CD4-positive, alpha-beta T cell (primary cell): Measurements from ENCODE around the gene RNF157. TPM values are rescaled to one million over a fixed set of nuclear protein-coding genes. Genes with fewer than 3 reads are reported as not detected.

Experiments
- ATAC-seq: fragments of 200-7000 bp; cut with Tn5 transposase; one replicate; pipeline ENCODE4 v1.10.0; 2022; ENCODE audit warnings: mild to moderate bottlenecking; ENCODE audit not compliant: poor library complexity
- CTCF ChIA-PET: fragments of 350-600 bp; sonication (Branson Sonifier 250); formaldehyde crosslinking; loops from one replicate; lab custom pipeline; 2021; ENCODE audit warnings: antibody characterized with exemption, inconsistent platforms; lab: Charles Lee
- POLR2A ChIA-PET: fragments of 350-600 bp; sonication (Branson Sonifier 250); formaldehyde crosslinking; loops from one replicate; lab custom pipeline; 2021; ENCODE audit warnings: antibody characterized with exemption, inconsistent platforms; lab: Charles Lee
- DNase-seq, 14 experiments: peaks; one replicate each; pipeline ENCODE4 v3.0.0-alpha.2; 2013 to 2020; ENCODE audit warnings: mixed read lengths in 2 of 14
- H3K27ac ChIP-seq, 2 donors: one replicate each; pipeline versions ENCODE4 v1.5.1 to v1.7.0; 2013; ENCODE audit warnings: low read length in 2 of 2, low read depth in 1 of 2, mild to moderate bottlenecking in 1 of 2
- H3K27me3 ChIP-seq, 2 experiments: 1 replicate in 1 of 2; 2 replicates in 1 of 2; pipeline versions ENCODE4 v1.6.1 to v1.7.0; 2013; ENCODE audit warnings: low read length in 2 of 2, control low read depth in 1 of 2, mild to moderate bottlenecking in 1 of 2, moderate library complexity in 1 of 2; ENCODE audit not compliant: insufficient read depth in 2 of 2, control insufficient read depth in 1 of 2
- H3K36me3 ChIP-seq: one replicate; pipeline ENCODE4 v1.6.1; 2013; ENCODE audit warnings: low read length, control low read depth; ENCODE audit not compliant: insufficient read depth
- H3K4me1 ChIP-seq: one replicate; pipeline ENCODE4 v1.6.1; 2013; ENCODE audit warnings: low read length, control low read depth; ENCODE audit not compliant: insufficient read depth
- H3K4me3 ChIP-seq: one replicate; pipeline ENCODE4 v1.5.1; 2013; ENCODE audit warnings: mild to moderate bottlenecking, low read length, moderate library complexity
- H3K9me3 ChIP-seq, 2 experiments: 1 replicate in 1 of 2; 2 replicates in 1 of 2; pipeline versions ENCODE4 v1.6.1 to v1.7.0; 2013; ENCODE audit warnings: low read length in 2 of 2, mild to moderate bottlenecking in 2 of 2, control low read depth in 1 of 2, moderate library complexity in 1 of 2; ENCODE audit not compliant: control insufficient read depth in 1 of 2, insufficient read depth in 1 of 2
- H3K27ac Mint-ChIP-seq: one replicate; pipeline ENCODE4 v1.8.0; 2020; ENCODE audit warnings: mixed read lengths
- H3K27me3 Mint-ChIP-seq: one replicate; pipeline ENCODE4 v1.8.0; 2021; ENCODE audit warnings: mixed read lengths
- H3K36me3 Mint-ChIP-seq: one replicate; pipeline ENCODE4 v1.8.0; 2021; ENCODE audit warnings: low read depth, mixed read lengths
- H3K4me1 Mint-ChIP-seq: one replicate; pipeline ENCODE4 v1.8.0; 2021; ENCODE audit warnings: low read depth, mixed read lengths
- H3K4me3 Mint-ChIP-seq: one replicate; pipeline ENCODE4 v1.8.0; 2020; ENCODE audit warnings: mild to moderate bottlenecking, mixed read lengths
- H3K9me3 Mint-ChIP-seq: one replicate; pipeline ENCODE4 v1.8.0; 2020; ENCODE audit warnings: mixed read lengths
- CTCF ChIP-seq: fragments of 200-600 bp; IDR thresholded peaks from one replicate; pipeline ENCODE4 v1.8.0; 2022; ENCODE audit warnings: antibody characterized with exemption, mild to moderate bottlenecking
- intact Hi-C, 2 experiments: fragments of 100-400 bp; cut with DNase I in 1 of 2; cut with micrococcal nuclease in 1 of 2; formaldehyde crosslinking; loops; one replicate each; pipeline versions ENCODE4 v1.15.1 to v1.9.0; 2023 to 2025; cut with DNase I, micrococcal nuclease
- microRNA-seq: library from miRNA; unstranded; fragments of <30 nt; microRNA quantifications from one replicate; pipeline ENCODE4 v1.2.0, GENCODE V29; 2021; ENCODE audit warnings: borderline microRNAs expressed, borderline replicate concordance
- total RNA-seq, 174 experiments: library from RNA in 2 of 174; stranded (reverse) in 2 of 174; gene quantifications; one replicate each; pipeline ENCODE4 v1.2.3 and lab custom pipeline; 2021 to 2026

Gene RNF157
- total RNA-seq, 2 experiments from 2014 or later: 18.5 to 21.1 TPM

GRCh38 chr17:76092526-76093413, 147.5 kb downstream of the RNF157 start:
- peaks cover 98% of the 10 kb centered on the region for H3K36me3 ChIP-seq
- CTCF ChIA-PET: interaction anchor here (1.2 kb wide), 1 partner anchor 28 kb away, joined by 3 read pairs; no protein-coding TSS in a partner anchor
- H3K4me3 ChIP-seq: no peak overlapping the region
- Mint-ChIP-seq H3K4me1 (peaks cover 5% of the 10 kb centered on the region), H3K4me3 (no peak overlapping the region), H3K36me3 (peaks cover 86% of the 10 kb centered on the region), H3K9me3 (no peaks in the 10 kb centered on the region), H3K27ac (peak overlapping the region; percentile 58), H3K27me3 (no peaks in the 10 kb centered on the region)
- peak in 1 of 14 experiments; percentile 8 for DNase-seq
- intact Hi-C loops: no loop called here
- no peak for TF ChIP-seq CTCF
- ATAC-seq: no peak
- H3K9me3 ChIP-seq: no peaks in the 10 kb centered on the region
- H3K27ac ChIP-seq: no peak overlapping the region
- H3K4me1 ChIP-seq: peaks cover 12% of the 10 kb centered on the region
- POLR2A ChIA-PET: interaction anchor here (1.8 kb wide), 1 partner anchor 10 kb away, joined by 8 read pairs; the partner anchor contains the start of gene EXOC7
- H3K27me3 ChIP-seq: no peaks in the 10 kb centered on the region

Small RNAs within 50 kb of the gene (microRNA-seq; reads per million reads assigned to microRNA genes)
- gene MIR6868: 4.3 reads per million, percentile 22 among the genes with 10 or more reads in this experiment

Other genes with a start within 250 kb of the RNF157 start
- 1 to 10 TPM; 3.9 to 4.9 TPM for gene CDK3, start 239.6 kb downstream of the RNF157 start, total RNA-seq
- under 1 TPM; 0.14 to 0.38 TPM for gene EVPL, start 213.2 kb downstream of the RNF157 start, total RNA-seq
- 100 to 1,000 TPM; 106 to 108 TPM for gene SRP68, start 168.0 kb downstream of the RNF157 start, total RNA-seq
- 1 to 10 TPM in 1 of 2 experiments, under 1 TPM in 1; 0.59 to 1.0 TPM for gene GALR2, start 165.7 kb downstream of the RNF157 start, total RNA-seq
- under 1 TPM; 0.69 to 0.98 TPM for gene ZACN, start 161.3 kb downstream of the RNF157 start, total RNA-seq
- gene EXOC7, start 136.7 kb downstream of the RNF157 start, total RNA-seq: 10 to 100 TPM; 88.1 to 90.6 TPM
- under 1 TPM; 0.63 to 0.89 TPM for gene FOXJ1, start 99.2 kb downstream of the RNF157 start, total RNA-seq
- gene UBALD2, start 24.9 kb upstream of the RNF157 start, total RNA-seq: 100 to 1,000 TPM; 253 to 265 TPM
- gene QRICH2, start 67.8 kb upstream of the RNF157 start, total RNA-seq: 1 to 10 TPM; 1.8 to 2.1 TPM
- gene PRPSAP1, start 113.4 kb upstream of the RNF157 start, total RNA-seq: 10 to 100 TPM; 10.8 to 12.1 TPM
- 1 to 10 TPM in 1 of 2 experiments, under 1 TPM in 1; 0.45 to 1.1 TPM for gene SPHK1, start 144.1 kb upstream of the RNF157 start, total RNA-seq
- 10 to 100 TPM; 22.7 to 25.1 TPM for gene UBE2O, start 212.7 kb upstream of the RNF157 start, total RNA-seq
- under 1 TPM in 1 of 2 experiments, not detected in 1; 0.14 TPM for gene AANAT, start 227.1 kb upstream of the RNF157 start, total RNA-seq